ENCODE results near the gene ARHGAP22.

Gene ARHGAP22

GRCh38 chr10:48418189-48418788 is 186.6 kb downstream of the ARHGAP22 start:
- no peak for DNase-seq (ENCODE audit: low spot score)

GRCh38 chr10:48417374-48417773 is 187.5 kb downstream of the ARHGAP22 start:
- no peak for DNase-seq (ENCODE audit: low spot score)

GRCh38 chr10:48416584-48417232 is 188.2 kb downstream of the ARHGAP22 start:
- DNase-seq (ENCODE audit: low spot score) = no peak

- no peak for DNase-seq (ENCODE audit: low spot score)
These were observed 190.1 kb downstream of the ARHGAP22 start for GRCh38 chr10:48414778-48415177.

- DNase-seq (ENCODE audit: low spot score) = no peak
These were observed 190.7 kb downstream of the ARHGAP22 start for GRCh38 chr10:48414160-48414559.

GRCh38 chr10:48412933-48413332 is 191.9 kb downstream of the ARHGAP22 start:
- no peak for DNase-seq (ENCODE audit: low spot score)

- no peak for DNase-seq (ENCODE audit: low spot score)
These were observed 192.8 kb downstream of the ARHGAP22 start for GRCh38 chr10:48412081-48412480.

- no peak for DNase-seq (ENCODE audit: low spot score)
These were observed 193.4 kb downstream of the ARHGAP22 start for GRCh38 chr10:48411510-48411909.

GRCh38 chr10:48410503-48410902 is 194.4 kb downstream of the ARHGAP22 start:
- no peak for DNase-seq (ENCODE audit: low spot score)

GRCh38 chr10:48406658-48407057 is 198.2 kb downstream of the ARHGAP22 start:
- no peak for DNase-seq (ENCODE audit: low spot score)

- no peak for DNase-seq (ENCODE audit: low spot score)
These were observed 198.7 kb downstream of the ARHGAP22 start for GRCh38 chr10:48406204-48406603.

- no peak for DNase-seq (ENCODE audit: low spot score)
These were observed 200.2 kb downstream of the ARHGAP22 start for GRCh38 chr10:48404646-48405045.

GRCh38 chr10:48400850-48401220 is 204.0 kb downstream of the ARHGAP22 start:
- peak; percentile 16 for DNase-seq (ENCODE audit: low spot score)

GRCh38 chr10:48400129-48400849 is 204.6 kb downstream of the ARHGAP22 start:
- DNase-seq (ENCODE audit: low spot score) = no peak

GRCh38 chr10:48399551-48399950 is 205.3 kb downstream of the ARHGAP22 start:
- no peak for DNase-seq (ENCODE audit: low spot score)

GRCh38 chr10:48399056-48399541 is 205.8 kb downstream of the ARHGAP22 start:
- peak; percentile 16 for DNase-seq (ENCODE audit: low spot score)

GRCh38 chr10:48398261-48398660 is 206.6 kb downstream of the ARHGAP22 start:
- no peak for DNase-seq (ENCODE audit: low spot score)

Data from cerebellar cortex (tissue), 1 donor.